Astrocyte (in vitro differentiated cells and primary cell): ENCODE measurements around the gene ZFYVE28. TPM values are rescaled to one million over a fixed set of nuclear protein-coding genes. Genes with fewer than 3 reads are reported as not detected.

Source experiments
- DNase-seq: peaks from one replicate; pipeline ENCODE4 v3.0.0-alpha.2; 2010; ENCODE audit warnings: low read depth
- FAIRE-seq: peaks from 2 replicates; lab custom pipeline; 2011; peaks lifted over from hg19 to GRCh38; lab: Jason Lieb, UNC
- H2AFZ ChIP-seq: 2 replicates; pipeline ENCODE4 v1.6.0; 2012; ENCODE audit warnings: low read depth, low read length, inconsistent platforms
- H3K27ac ChIP-seq: 2 replicates; pipeline ENCODE4 v1.5.1; 2011; ENCODE audit warnings: low read depth, low read length, inconsistent platforms
- H3K27me3 ChIP-seq: 2 replicates; pipeline ENCODE4 v1.6.0; 2011; ENCODE audit warnings: low read length, inconsistent platforms; ENCODE audit not compliant: insufficient read depth
- H3K36me3 ChIP-seq: 2 replicates; pipeline ENCODE4 v1.5.1; 2011; ENCODE audit warnings: low read length, inconsistent platforms; ENCODE audit not compliant: insufficient read depth
- H3K4me1 ChIP-seq: 2 replicates; pipeline ENCODE4 v1.5.1; 2011; ENCODE audit warnings: low read length, inconsistent platforms; ENCODE audit not compliant: insufficient read depth
- H3K4me2 ChIP-seq: 2 replicates; pipeline ENCODE4 v1.6.0; 2012; ENCODE audit warnings: low read length, inconsistent platforms
- H3K4me3 ChIP-seq: 2 replicates; pipeline ENCODE4 v1.5.1; 2011; ENCODE audit warnings: low read depth, mild to moderate bottlenecking, low read length, inconsistent platforms; ENCODE audit not compliant: insufficient read depth
- H3K79me2 ChIP-seq: 2 replicates; pipeline ENCODE4 v1.6.0; 2012; ENCODE audit warnings: mild to moderate bottlenecking, low read length, inconsistent platforms; ENCODE audit not compliant: insufficient read depth
- H3K9ac ChIP-seq: 2 replicates; pipeline ENCODE4 v1.6.0; 2012; ENCODE audit warnings: mild to moderate bottlenecking, low read length, inconsistent platforms
- H3K9me3 ChIP-seq: 2 replicates; pipeline ENCODE4 v1.5.1; 2012; ENCODE audit warnings: low read depth, mild to moderate bottlenecking, low read length, inconsistent platforms; ENCODE audit not compliant: insufficient read depth
- H4K20me1 ChIP-seq: 2 replicates; pipeline ENCODE4 v1.6.0; 2012; ENCODE audit warnings: low read length, inconsistent platforms; ENCODE audit not compliant: insufficient read depth
- H3K27ac Mint-ChIP-seq: one replicate; pipeline ENCODE4 v1.8.0; 2021; ENCODE audit warnings: mild to moderate bottlenecking, mixed read lengths; ENCODE audit not compliant: unreplicated experiment
- H3K27me3 Mint-ChIP-seq: one replicate; pipeline ENCODE4 v1.8.0; 2021; ENCODE audit warnings: low read depth, mixed read lengths; ENCODE audit not compliant: unreplicated experiment
- H3K36me3 Mint-ChIP-seq: one replicate; pipeline ENCODE4 v1.8.0; 2021; ENCODE audit warnings: low read depth, mixed read lengths; ENCODE audit not compliant: unreplicated experiment
- H3K4me1 Mint-ChIP-seq: one replicate; pipeline ENCODE4 v1.8.0; 2021; ENCODE audit warnings: low read depth, mixed read lengths; ENCODE audit not compliant: unreplicated experiment
- H3K4me3 Mint-ChIP-seq: one replicate; pipeline ENCODE4 v1.8.0; 2021; ENCODE audit warnings: mild to moderate bottlenecking, moderate library complexity, mixed read lengths; ENCODE audit not compliant: unreplicated experiment
- H3K9me3 Mint-ChIP-seq: one replicate; pipeline ENCODE4 v1.8.0; 2021; ENCODE audit warnings: mild to moderate bottlenecking, mixed read lengths; ENCODE audit not compliant: unreplicated experiment
- EZH2 ChIP-seq: IDR thresholded peaks from 2 replicates; pipeline ENCODE4 v1.6.1; 2012; ENCODE audit warnings: mild to moderate bottlenecking, low read length, inconsistent platforms; ENCODE audit not compliant: insufficient read depth
- total RNA-seq: library from RNA; stranded (reverse); gene quantifications from 2 replicates; pipeline ENCODE4 v1.2.1, GENCODE V29; 2021
- TF ChIP-seq, protein P1 (sequence below): IDR thresholded peaks from 2 replicates; pipeline ENCODE4 v1.5.1; 2011; ENCODE audit warnings: low read depth, mild to moderate bottlenecking, inconsistent platforms, low read length, moderate library complexity; ENCODE audit not compliant: insufficient read depth

The ZFYVE28 gene
- total RNA-seq, 1 donor from 2014 or later = 0.68 TPM

DNA sequence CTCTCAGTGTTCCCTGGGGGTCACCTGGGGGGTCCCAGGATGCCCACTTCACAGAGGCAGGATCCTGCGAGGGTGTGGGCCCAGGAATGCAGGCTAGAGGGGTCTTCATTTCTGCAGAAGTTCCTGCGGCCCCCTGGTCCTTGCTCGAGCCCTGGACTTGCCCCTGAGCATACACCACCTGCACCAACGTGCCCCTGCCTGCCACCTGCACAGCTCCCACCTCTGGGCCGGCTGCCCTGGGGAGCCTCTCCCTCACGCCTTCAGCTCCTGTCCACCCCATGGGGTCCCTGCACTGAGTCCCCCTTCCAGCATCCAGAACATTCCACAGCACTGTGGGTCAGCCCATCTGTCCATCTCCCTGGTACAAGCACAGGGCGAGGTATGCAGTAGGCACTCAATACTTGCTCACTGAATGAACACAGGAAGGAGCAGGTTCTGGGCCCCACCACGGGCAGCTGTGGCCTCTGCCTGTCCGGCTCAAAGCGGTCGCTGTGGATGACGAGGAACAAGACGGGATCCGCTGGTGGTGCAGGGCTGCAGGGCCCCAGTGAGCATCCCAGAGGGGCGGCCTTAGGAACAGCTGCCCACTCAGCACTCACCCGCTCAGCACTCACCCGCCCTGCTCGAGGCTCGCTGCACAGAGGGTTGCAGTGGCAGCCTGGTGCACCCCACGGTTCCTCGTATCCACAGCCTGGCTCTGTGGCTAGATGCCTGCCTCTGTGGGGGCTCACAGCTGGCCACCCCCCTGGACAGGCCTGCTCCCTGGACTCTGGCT lies 86.1 kb downstream of the ZFYVE28 start:
- Mint-ChIP-seq H3K36me3 (no peaks in the 10 kb centered on the region), H3K4me3 (no peak overlapping the region), H3K9me3 (peaks cover 4% of the 10 kb centered on the region), H3K27me3 (peaks cover 34% of the 10 kb centered on the region), H3K4me1 (peaks cover 9% of the 10 kb centered on the region), H3K27ac (no peak overlapping the region)
- no peaks in the 10 kb centered on the region for H3K79me2 ChIP-seq
- DNase-seq (no peak), FAIRE-seq (no peak)
- no peak overlapping the region for H3K4me2 ChIP-seq
- H3K4me1 ChIP-seq = peaks cover 12% of the 10 kb centered on the region
- no peak overlapping the region for H3K9ac ChIP-seq
- no peak overlapping the region for H2AFZ ChIP-seq
- H3K27me3 ChIP-seq = peaks cover 5% of the 10 kb centered on the region
- no peaks in the 10 kb centered on the region for H3K9me3 ChIP-seq
- no peaks in the 10 kb centered on the region for H4K20me1 ChIP-seq
- no peaks in the 10 kb centered on the region for H3K36me3 ChIP-seq
- H3K4me3 ChIP-seq = no peak overlapping the region
- TF ChIP-seq EZH2 = no peak
- TF ChIP-seq, protein P1, sequence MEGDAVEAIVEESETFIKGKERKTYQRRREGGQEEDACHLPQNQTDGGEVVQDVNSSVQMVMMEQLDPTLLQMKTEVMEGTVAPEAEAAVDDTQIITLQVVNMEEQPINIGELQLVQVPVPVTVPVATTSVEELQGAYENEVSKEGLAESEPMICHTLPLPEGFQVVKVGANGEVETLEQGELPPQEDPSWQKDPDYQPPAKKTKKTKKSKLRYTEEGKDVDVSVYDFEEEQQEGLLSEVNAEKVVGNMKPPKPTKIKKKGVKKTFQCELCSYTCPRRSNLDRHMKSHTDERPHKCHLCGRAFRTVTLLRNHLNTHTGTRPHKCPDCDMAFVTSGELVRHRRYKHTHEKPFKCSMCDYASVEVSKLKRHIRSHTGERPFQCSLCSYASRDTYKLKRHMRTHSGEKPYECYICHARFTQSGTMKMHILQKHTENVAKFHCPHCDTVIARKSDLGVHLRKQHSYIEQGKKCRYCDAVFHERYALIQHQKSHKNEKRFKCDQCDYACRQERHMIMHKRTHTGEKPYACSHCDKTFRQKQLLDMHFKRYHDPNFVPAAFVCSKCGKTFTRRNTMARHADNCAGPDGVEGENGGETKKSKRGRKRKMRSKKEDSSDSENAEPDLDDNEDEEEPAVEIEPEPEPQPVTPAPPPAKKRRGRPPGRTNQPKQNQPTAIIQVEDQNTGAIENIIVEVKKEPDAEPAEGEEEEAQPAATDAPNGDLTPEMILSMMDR = no peak
- no peak overlapping the region for H3K27ac ChIP-seq

DNA sequence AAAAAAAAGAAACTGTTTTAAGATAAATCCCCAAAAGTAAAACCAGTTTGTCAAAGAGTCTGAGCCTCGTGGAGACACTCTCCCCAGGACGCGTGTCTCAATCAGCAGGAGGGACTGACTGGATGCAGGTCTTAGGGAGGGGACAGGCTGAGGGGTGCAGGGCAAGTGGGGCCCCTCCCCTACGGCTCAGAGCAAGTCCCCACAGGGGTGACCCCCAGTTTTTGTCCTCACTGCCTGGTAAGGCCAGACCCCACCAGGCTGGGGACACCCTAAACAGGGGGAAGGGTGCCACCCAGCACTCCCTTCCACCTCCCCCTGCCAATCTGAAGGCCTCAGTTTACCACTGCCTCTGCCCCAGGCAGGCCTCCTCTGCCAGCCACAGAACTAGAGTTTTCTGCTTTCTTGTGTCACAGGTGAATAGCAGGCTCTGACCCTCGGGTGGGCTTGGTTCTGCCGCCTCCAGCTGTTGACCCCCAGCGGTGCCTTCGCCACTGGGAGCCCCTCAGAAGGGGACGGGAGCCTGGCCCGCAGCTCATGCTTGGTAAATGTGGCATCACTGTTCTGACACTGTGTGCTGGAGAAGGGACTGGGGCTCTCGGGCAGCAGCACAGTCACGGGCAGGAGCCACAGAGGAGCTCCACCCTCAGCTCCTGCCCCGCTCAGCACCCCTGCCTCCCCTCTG lies 86.8 kb downstream of the ZFYVE28 start:
- H3K4me3 ChIP-seq = no peak overlapping the region
- no peak overlapping the region for H3K27ac ChIP-seq
- H3K9ac ChIP-seq = no peak overlapping the region
- Mint-ChIP-seq H3K4me1 (peaks cover 9% of the 10 kb centered on the region), H3K4me3 (no peak overlapping the region), H3K9me3 (peaks cover 4% of the 10 kb centered on the region), H3K27me3 (peaks cover 29% of the 10 kb centered on the region), H3K36me3 (no peaks in the 10 kb centered on the region), H3K27ac (no peak overlapping the region)
- no peaks in the 10 kb centered on the region for H3K79me2 ChIP-seq
- H3K4me2 ChIP-seq = no peak overlapping the region
- H4K20me1 ChIP-seq = no peaks in the 10 kb centered on the region
- H3K27me3 ChIP-seq = peaks cover 5% of the 10 kb centered on the region
- no peak for FAIRE-seq
- DNase-seq = no peak
- no peaks in the 10 kb centered on the region for H3K9me3 ChIP-seq
- no peaks in the 10 kb centered on the region for H3K36me3 ChIP-seq
- no peak overlapping the region for H2AFZ ChIP-seq
- TF ChIP-seq, protein P1 = no peak
- TF ChIP-seq EZH2 = no peak
- peaks cover 12% of the 10 kb centered on the region for H3K4me1 ChIP-seq

DNA sequence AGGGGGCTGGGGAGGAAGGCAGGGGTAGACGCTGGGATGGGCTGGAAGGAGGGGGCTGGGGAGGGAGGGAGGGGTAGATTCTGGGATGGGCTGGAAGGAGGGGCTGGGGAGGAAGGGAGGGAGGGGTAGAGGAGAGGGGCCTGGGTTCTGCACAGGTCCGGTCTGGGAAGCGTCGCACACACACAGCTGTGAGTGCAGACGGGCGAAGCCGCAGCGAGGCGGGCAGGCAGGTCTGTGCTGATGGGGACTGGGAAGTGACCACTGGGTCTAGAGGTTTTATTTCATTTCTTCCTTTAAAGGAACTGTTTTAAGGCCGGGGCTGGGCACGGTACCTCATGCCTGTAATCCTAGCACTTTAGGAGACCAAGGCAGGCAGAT lies 87.4 kb downstream of the ZFYVE28 start:
- no peaks in the 10 kb centered on the region for H3K9me3 ChIP-seq
- H3K27me3 Mint-ChIP-seq = peaks cover 23% of the 10 kb centered on the region
- no peak overlapping the region for H3K4me3 Mint-ChIP-seq
- no peaks in the 10 kb centered on the region for H3K36me3 Mint-ChIP-seq
- peaks cover 12% of the 10 kb centered on the region for H3K4me1 ChIP-seq
- no peaks in the 10 kb centered on the region for H3K36me3 ChIP-seq
- peaks cover 4% of the 10 kb centered on the region for H3K9me3 Mint-ChIP-seq
- H3K27ac ChIP-seq = no peak overlapping the region
- no peak overlapping the region for H3K27ac Mint-ChIP-seq
- no peak overlapping the region for H3K9ac ChIP-seq
- no peak for TF ChIP-seq EZH2
- TF ChIP-seq, protein P1 = no peak
- no peaks in the 10 kb centered on the region for H4K20me1 ChIP-seq
- FAIRE-seq = no peak
- H2AFZ ChIP-seq = no peak overlapping the region
- H3K4me3 ChIP-seq = no peak overlapping the region
- no peak overlapping the region for H3K4me2 ChIP-seq
- H3K79me2 ChIP-seq = no peaks in the 10 kb centered on the region
- H3K4me1 Mint-ChIP-seq = peaks cover 9% of the 10 kb centered on the region
- H3K27me3 ChIP-seq = peaks cover 5% of the 10 kb centered on the region
- DNase-seq = no peak
